Lower lobe of right lung (tissue), 2 donors: Measurements from ENCODE around the gene DIP2C. TPM values are rescaled to one million over a fixed set of nuclear protein-coding genes. Genes with fewer than 3 reads are reported as not detected.

ENCODE experiments used
- ATAC-seq, 2 donors: fragments of 200-7000 bp; cut with Tn5 transposase; one replicate each; pipeline ENCODE4 v1.9.1; 2020 to 2022; ENCODE audit warnings: mild to moderate bottlenecking in 2 of 2, moderate library complexity in 2 of 2
- DNase-seq: peaks from one replicate; pipeline ENCODE4 v3.0.0-alpha.2; 2020
- H3K27ac ChIP-seq: fragments of 200-600 bp; one replicate; pipeline ENCODE4 v1.8.0; 2022
- H3K27me3 ChIP-seq: fragments of 200-600 bp; one replicate; pipeline ENCODE4 v1.8.0; 2022; ENCODE audit warnings: low read depth
- H3K36me3 ChIP-seq: fragments of 200-600 bp; one replicate; pipeline ENCODE4 v1.8.0; 2022; ENCODE audit warnings: mild to moderate bottlenecking
- H3K4me1 ChIP-seq: fragments of 200-600 bp; one replicate; pipeline ENCODE4 v1.8.0; 2022
- H3K4me3 ChIP-seq: fragments of 200-600 bp; one replicate; pipeline ENCODE4 v1.8.0; 2022; ENCODE audit warnings: mild to moderate bottlenecking
- H3K9me3 ChIP-seq: fragments of 200-600 bp; one replicate; pipeline ENCODE4 v1.8.0; 2022
- CTCF ChIP-seq: fragments of 200-600 bp; IDR thresholded peaks from one replicate; pipeline ENCODE4 v1.8.0; 2022; ENCODE audit warnings: antibody characterized with exemption, mild to moderate bottlenecking
- intact Hi-C: fragments of 100-400 bp; cut with DNase I; formaldehyde crosslinking; loops from one replicate; pipeline ENCODE4 v1.11.0; 2022
- total RNA-seq: library from RNA; stranded (reverse); fragmentation: NEBNext Ultra II Directional; extraction: Animal tissue kit (Norgen Biotek cat#: 25700); gene quantifications from one replicate; pipeline ENCODE4 v1.2.1, GENCODE V29; 2021
- donor health status: DM: no; HTN: yes; CAD: no; lungs with severe emphysema.

The DIP2C gene
- total RNA-seq, 1 donor from 2014 or later = 15.1 TPM

- H3K27me3 ChIP-seq = no peaks in the 10 kb centered on the region
- no peaks in the 10 kb centered on the region for H3K9me3 ChIP-seq
- ATAC-seq (no peak), DNase-seq (no peak)
- intact Hi-C loops = no loop called here
- no peak overlapping the region for H3K27ac ChIP-seq
- no peaks in the 10 kb centered on the region for H3K4me1 ChIP-seq
- no peak overlapping the region for H3K4me3 ChIP-seq
- peaks cover 60% of the 10 kb centered on the region for H3K36me3 ChIP-seq
- TF ChIP-seq CTCF = no peak
Measured at GRCh38 chr10:409408-410040, 279.9 kb downstream of the DIP2C start.

GRCh38 chr10:408236-408635 lies 281.2 kb downstream of the DIP2C start:
- H3K4me1 ChIP-seq = no peaks in the 10 kb centered on the region
- H3K27me3 ChIP-seq = no peaks in the 10 kb centered on the region
- no peak overlapping the region for H3K4me3 ChIP-seq
- intact Hi-C loops = no loop called here
- DNase-seq = no peak
- H3K36me3 ChIP-seq = peaks cover 49% of the 10 kb centered on the region
- TF ChIP-seq CTCF = no peak
- H3K27ac ChIP-seq = no peak overlapping the region
- no peaks in the 10 kb centered on the region for H3K9me3 ChIP-seq
- ATAC-seq = no peak

- no peak for TF ChIP-seq CTCF
- H3K4me1 ChIP-seq = no peaks in the 10 kb centered on the region
- H3K27me3 ChIP-seq = no peaks in the 10 kb centered on the region
- H3K9me3 ChIP-seq = no peaks in the 10 kb centered on the region
- no peak overlapping the region for H3K27ac ChIP-seq
- intact Hi-C loops = no loop called here
- ATAC-seq (no peak), DNase-seq (no peak)
- H3K4me3 ChIP-seq = no peak overlapping the region
- peaks cover 37% of the 10 kb centered on the region for H3K36me3 ChIP-seq
Measured at GRCh38 chr10:406976-407375, 282.5 kb downstream of the DIP2C start.

- H3K27ac ChIP-seq = no peak overlapping the region
- no peak for ATAC-seq
- H3K9me3 ChIP-seq = no peaks in the 10 kb centered on the region
- H3K4me3 ChIP-seq = no peak overlapping the region
- no peaks in the 10 kb centered on the region for H3K27me3 ChIP-seq
- peaks cover 36% of the 10 kb centered on the region for H3K36me3 ChIP-seq
- intact Hi-C loops = no loop called here
- no peaks in the 10 kb centered on the region for H3K4me1 ChIP-seq
- DNase-seq = no peak
- no peak for TF ChIP-seq CTCF
Measured at GRCh38 chr10:405648-406047, 283.8 kb downstream of the DIP2C start.

GRCh38 chr10:404991-405390 lies 284.5 kb downstream of the DIP2C start:
- intact Hi-C loops = no loop called here
- ATAC-seq = no peak
- Histone ChIP-seq H3K4me1 (no peaks in the 10 kb centered on the region), H3K9me3 (no peaks in the 10 kb centered on the region), H3K4me3 (no peak overlapping the region), H3K27me3 (no peaks in the 10 kb centered on the region), H3K27ac (no peak overlapping the region), H3K36me3 (peaks cover 36% of the 10 kb centered on the region)
- DNase-seq = no peak
- no peak for TF ChIP-seq CTCF

- no peaks in the 10 kb centered on the region for H3K9me3 ChIP-seq
- intact Hi-C loops = no loop called here
- H3K27ac ChIP-seq = no peak overlapping the region
- H3K4me1 ChIP-seq = no peaks in the 10 kb centered on the region
- H3K27me3 ChIP-seq = no peaks in the 10 kb centered on the region
- no peak for TF ChIP-seq CTCF
- DNase-seq = no peak
- H3K4me3 ChIP-seq = no peak overlapping the region
- no peak for ATAC-seq
- peaks cover 36% of the 10 kb centered on the region for H3K36me3 ChIP-seq
Measured at GRCh38 chr10:404346-404745, 285.1 kb downstream of the DIP2C start.
